GM23338 (cell line): ENCODE data around the gene ANO1. TPM values are rescaled to one million over a fixed set of nuclear protein-coding genes. Genes with fewer than 3 reads are reported as not detected.

Experiments used
- ATAC-seq: fragments of 200-7000 bp; cut with Tn5 transposase; 3 replicates; pipeline ENCODE4 v1.9.1; 2020
- DNase-seq: peaks from one replicate; pipeline ENCODE4 v3.0.0-alpha.2; 2015; ENCODE audit warnings: low spot score
- H2AFZ ChIP-seq: fragments of 200-600 bp; sonication (generic); 2 replicates; pipeline ENCODE4 v1.8.0; 2016; ENCODE audit warnings: antibody characterized with exemption, mild to moderate bottlenecking, moderate library complexity
- H3F3A ChIP-seq: fragments of 200-600 bp; sonication (generic); replicated peaks from 2 replicates; pipeline ENCODE4 v1.8.0; 2017; ENCODE audit warnings: antibody characterized with exemption, mixed run types, low read depth
- H3K27ac ChIP-seq: fragments of 200-600 bp; sonication (generic); 2 replicates; pipeline ENCODE4 v1.6.1; 2016; ENCODE audit warnings: low read depth
- H3K27me3 ChIP-seq: fragments of 200-600 bp; sonication (generic); 2 replicates; pipeline ENCODE4 v1.8.0; 2016; ENCODE audit warnings: mild to moderate bottlenecking, mixed run types, moderate library complexity; ENCODE audit not compliant: insufficient read depth
- H3K36me3 ChIP-seq: fragments of 200-600 bp; sonication (generic); 2 replicates; pipeline ENCODE4 v1.8.0; 2016; ENCODE audit warnings: mild to moderate bottlenecking; ENCODE audit not compliant: insufficient read depth
- H3K4me1 ChIP-seq: fragments of 200-600 bp; sonication (generic); 2 replicates; pipeline ENCODE4 v1.8.0; 2016; ENCODE audit warnings: mild to moderate bottlenecking, moderate library complexity; ENCODE audit not compliant: insufficient read depth
- H3K4me2 ChIP-seq: fragments of 200-600 bp; sonication (generic); 2 replicates; pipeline ENCODE4 v1.7.1; 2017; ENCODE audit warnings: mixed run types
- H3K4me3 ChIP-seq: fragments of 200-600 bp; sonication (generic); 2 replicates; pipeline ENCODE4 v1.6.1; 2016; ENCODE audit warnings: mixed run types
- H3K79me2 ChIP-seq: fragments of 200-600 bp; sonication (generic); replicated peaks from 2 replicates; pipeline ENCODE4 v1.8.0; 2017; ENCODE audit warnings: mild to moderate bottlenecking; ENCODE audit not compliant: insufficient read depth
- H3K9me2 ChIP-seq: fragments of 200-600 bp; sonication (generic); 2 replicates; pipeline ENCODE4 v1.8.0; 2017; ENCODE audit not compliant: insufficient read depth
- H4K20me1 ChIP-seq: fragments of 200-600 bp; sonication (generic); replicated peaks from 2 replicates; pipeline ENCODE4 v1.8.0; 2017; ENCODE audit warnings: mild to moderate bottlenecking; ENCODE audit not compliant: insufficient read depth
- H3K27ac Mint-ChIP-seq: 2 replicates; pipeline ENCODE4 v1.8.0; 2020; ENCODE audit warnings: inconsistent platforms, mild to moderate bottlenecking, moderate library complexity, mixed read lengths
- H3K27me3 Mint-ChIP-seq: 3 replicates; pipeline ENCODE4 v1.8.0; 2022; ENCODE audit warnings: low read depth, mild to moderate bottlenecking, moderate library complexity, mixed read lengths, inconsistent platforms; ENCODE audit not compliant: insufficient read depth, poor library complexity
- H3K36me3 Mint-ChIP-seq: 3 replicates; pipeline ENCODE4 v1.8.0; 2021; ENCODE audit warnings: low read depth, mild to moderate bottlenecking, inconsistent platforms, moderate library complexity, mixed read lengths
- H3K4me1 Mint-ChIP-seq: 3 replicates; pipeline ENCODE4 v1.8.0; 2020; ENCODE audit warnings: mild to moderate bottlenecking, inconsistent platforms, mixed read lengths
- H3K4me3 Mint-ChIP-seq: 3 replicates; pipeline ENCODE4 v1.8.0; 2021; ENCODE audit warnings: moderate library complexity, mild to moderate bottlenecking, inconsistent platforms, mixed read lengths
- H3K9me3 Mint-ChIP-seq: 3 replicates; pipeline ENCODE4 v1.8.0; 2020; ENCODE audit warnings: moderate library complexity, mild to moderate bottlenecking, inconsistent platforms, mixed read lengths
- CREB1 ChIP-seq: fragments of 250-450 bp; sonication (Bioruptor Pico); IDR thresholded peaks from 2 replicates; pipeline ENCODE4 v1.5.0; 2020; ENCODE audit warnings: low read depth, mild to moderate bottlenecking, moderate library complexity
- ETS1 ChIP-seq: IDR thresholded peaks from 2 replicates; pipeline ENCODE4 v1.6.1; 2016; ENCODE audit warnings: antibody characterized with exemption
- EZH2 ChIP-seq: fragments of 200-600 bp; sonication (generic); IDR thresholded peaks from one replicate; pipeline ENCODE4 v1.8.0; 2017; ENCODE audit warnings: antibody characterized with exemption, mild to moderate bottlenecking, low read depth; ENCODE audit not compliant: unreplicated experiment
- EZH2phosphoT487 ChIP-seq: fragments of 200-600 bp; sonication (generic); IDR thresholded peaks from one replicate; pipeline ENCODE4 v1.8.1; 2018; ENCODE audit warnings: antibody characterized with exemption; ENCODE audit not compliant: unreplicated experiment
- JUNB ChIP-seq: IDR thresholded peaks from one replicate; pipeline ENCODE4 v1.6.1; 2016; ENCODE audit warnings: antibody characterized with exemption; ENCODE audit not compliant: unreplicated experiment
- NANOG ChIP-seq: IDR thresholded peaks from 2 replicates; pipeline ENCODE4 v1.6.1; 2016; ENCODE audit warnings: antibody characterized with exemption, borderline replicate concordance
- POLR2AphosphoS5 ChIP-seq: IDR thresholded peaks from 2 replicates; pipeline ENCODE4 v1.6.1; 2016; ENCODE audit warnings: antibody characterized with exemption, low read depth
- STAT1 ChIP-seq: IDR thresholded peaks from one replicate; pipeline ENCODE4 v1.6.1; 2016; ENCODE audit warnings: antibody characterized with exemption; ENCODE audit not compliant: unreplicated experiment
- ZNF114 ChIP-seq: fragments of 250-450 bp; sonication (Bioruptor Pico); IDR thresholded peaks from 2 replicates; pipeline ENCODE4 v1.5.0; 2020; ENCODE audit warnings: mild to moderate bottlenecking, moderate library complexity
- ZNF331 ChIP-seq: fragments of 250-450 bp; sonication (Bioruptor Pico); IDR thresholded peaks from 2 replicates; pipeline ENCODE4 v1.5.0; 2020; ENCODE audit warnings: low read depth, mild to moderate bottlenecking, moderate library complexity
- ZNF462 ChIP-seq: fragments of 250-450 bp; sonication (Bioruptor Pico); IDR thresholded peaks from 2 replicates; pipeline ENCODE4 v1.5.0; 2020; ENCODE audit warnings: mild to moderate bottlenecking, moderate library complexity
- polyA plus RNA-seq: library from polyadenylated mRNA; unstranded; fragments of >200 nt; fragmentation: Nextera tagmentation; extraction: Ambion mirVana; gene quantifications from 2 replicates; pipeline ENCODE4 v1.2.1, GENCODE V29; 2016
- total RNA-seq: library from RNA; depleted of rRNA; stranded (reverse); fragments of >200 nt; shearing (Covaris generic); gene quantifications from 2 replicates; pipeline ENCODE4 v1.2.3, GENCODE V29; 2014
- TF ChIP-seq, protein P1 (sequence below): IDR thresholded peaks from one replicate; pipeline ENCODE4 v1.6.1; 2018; ENCODE audit warnings: antibody characterized with exemption; ENCODE audit not compliant: unreplicated experiment
- TF ChIP-seq, protein P2 (sequence below), 2 experiments: fragments of 200-600 bp in 1 of 2; sonication (generic) in 1 of 2; conservative IDR thresholded peaks; 2 replicates each; pipeline versions ENCODE4 v1.5.1 to v1.6.1; 2016 to 2017; ENCODE audit warnings: antibody characterized with exemption in 2 of 2, low read depth in 2 of 2, mild to moderate bottlenecking in 2 of 2, moderate library complexity in 1 of 2

Gene ANO1
- total and polyA plus RNA-seq, 2 experiments from 2014 or later, result 1.4 to 3.4 TPM

DNA sequence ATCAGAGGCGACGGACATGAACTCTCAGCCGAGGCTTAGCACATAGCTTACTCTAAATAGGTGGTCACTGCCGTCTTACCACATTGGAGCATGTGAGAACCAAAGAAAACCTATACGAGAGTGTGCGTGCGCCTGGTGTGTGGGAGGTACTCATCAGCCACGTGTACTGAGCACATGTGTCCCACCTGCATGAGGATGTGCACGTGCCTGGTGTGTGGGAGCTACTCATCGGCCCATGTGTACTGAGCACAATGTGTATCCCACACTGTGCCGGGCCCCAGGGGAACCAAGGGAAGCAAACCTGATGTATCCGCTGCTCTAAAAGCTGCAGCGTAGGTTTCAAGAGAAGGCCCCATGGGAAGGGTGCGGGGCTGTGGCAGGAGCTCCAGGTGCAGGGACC is 56.4 kb downstream of the ANO1 start:
- no peak for TF ChIP-seq ZNF331
- no peak for TF ChIP-seq ZNF462 (CRISPR knock-in tag)
- no peak for TF ChIP-seq EZH2
- TF ChIP-seq ZNF114, result no peak
- TF ChIP-seq POLR2AphosphoS5, result no peak
- TF ChIP-seq JUNB, result no peak
- TF ChIP-seq, protein P1, sequence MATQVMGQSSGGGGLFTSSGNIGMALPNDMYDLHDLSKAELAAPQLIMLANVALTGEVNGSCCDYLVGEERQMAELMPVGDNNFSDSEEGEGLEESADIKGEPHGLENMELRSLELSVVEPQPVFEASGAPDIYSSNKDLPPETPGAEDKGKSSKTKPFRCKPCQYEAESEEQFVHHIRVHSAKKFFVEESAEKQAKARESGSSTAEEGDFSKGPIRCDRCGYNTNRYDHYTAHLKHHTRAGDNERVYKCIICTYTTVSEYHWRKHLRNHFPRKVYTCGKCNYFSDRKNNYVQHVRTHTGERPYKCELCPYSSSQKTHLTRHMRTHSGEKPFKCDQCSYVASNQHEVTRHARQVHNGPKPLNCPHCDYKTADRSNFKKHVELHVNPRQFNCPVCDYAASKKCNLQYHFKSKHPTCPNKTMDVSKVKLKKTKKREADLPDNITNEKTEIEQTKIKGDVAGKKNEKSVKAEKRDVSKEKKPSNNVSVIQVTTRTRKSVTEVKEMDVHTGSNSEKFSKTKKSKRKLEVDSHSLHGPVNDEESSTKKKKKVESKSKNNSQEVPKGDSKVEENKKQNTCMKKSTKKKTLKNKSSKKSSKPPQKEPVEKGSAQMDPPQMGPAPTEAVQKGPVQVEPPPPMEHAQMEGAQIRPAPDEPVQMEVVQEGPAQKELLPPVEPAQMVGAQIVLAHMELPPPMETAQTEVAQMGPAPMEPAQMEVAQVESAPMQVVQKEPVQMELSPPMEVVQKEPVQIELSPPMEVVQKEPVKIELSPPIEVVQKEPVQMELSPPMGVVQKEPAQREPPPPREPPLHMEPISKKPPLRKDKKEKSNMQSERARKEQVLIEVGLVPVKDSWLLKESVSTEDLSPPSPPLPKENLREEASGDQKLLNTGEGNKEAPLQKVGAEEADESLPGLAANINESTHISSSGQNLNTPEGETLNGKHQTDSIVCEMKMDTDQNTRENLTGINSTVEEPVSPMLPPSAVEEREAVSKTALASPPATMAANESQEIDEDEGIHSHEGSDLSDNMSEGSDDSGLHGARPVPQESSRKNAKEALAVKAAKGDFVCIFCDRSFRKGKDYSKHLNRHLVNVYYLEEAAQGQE, result no peak
- TF ChIP-seq EZH2phosphoT487, result no peak
- no peak for TF ChIP-seq STAT1
- TF ChIP-seq CREB1, result no peak
- TF ChIP-seq ETS1, result no peak
- TF ChIP-seq NANOG, result no peak
- TF ChIP-seq, protein P2, sequence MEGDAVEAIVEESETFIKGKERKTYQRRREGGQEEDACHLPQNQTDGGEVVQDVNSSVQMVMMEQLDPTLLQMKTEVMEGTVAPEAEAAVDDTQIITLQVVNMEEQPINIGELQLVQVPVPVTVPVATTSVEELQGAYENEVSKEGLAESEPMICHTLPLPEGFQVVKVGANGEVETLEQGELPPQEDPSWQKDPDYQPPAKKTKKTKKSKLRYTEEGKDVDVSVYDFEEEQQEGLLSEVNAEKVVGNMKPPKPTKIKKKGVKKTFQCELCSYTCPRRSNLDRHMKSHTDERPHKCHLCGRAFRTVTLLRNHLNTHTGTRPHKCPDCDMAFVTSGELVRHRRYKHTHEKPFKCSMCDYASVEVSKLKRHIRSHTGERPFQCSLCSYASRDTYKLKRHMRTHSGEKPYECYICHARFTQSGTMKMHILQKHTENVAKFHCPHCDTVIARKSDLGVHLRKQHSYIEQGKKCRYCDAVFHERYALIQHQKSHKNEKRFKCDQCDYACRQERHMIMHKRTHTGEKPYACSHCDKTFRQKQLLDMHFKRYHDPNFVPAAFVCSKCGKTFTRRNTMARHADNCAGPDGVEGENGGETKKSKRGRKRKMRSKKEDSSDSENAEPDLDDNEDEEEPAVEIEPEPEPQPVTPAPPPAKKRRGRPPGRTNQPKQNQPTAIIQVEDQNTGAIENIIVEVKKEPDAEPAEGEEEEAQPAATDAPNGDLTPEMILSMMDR (conservative IDR thresholded peaks at IDR 0.05; ENCODE audit: low read depth in 2 of 2), result no peak
- no peaks in the 10 kb centered on the region for H3K36me3 Mint-ChIP-seq
- H3K9me2 ChIP-seq, result no peaks in the 10 kb centered on the region
- H3K4me2 ChIP-seq, result no peak overlapping the region
- H2AFZ ChIP-seq, result no peak overlapping the region
- H3F3A ChIP-seq, result no peaks in the 10 kb centered on the region
- H3K4me1 ChIP-seq, result peaks cover 3% of the 10 kb centered on the region; the same call in 1 of the 2 replicates
- H3K9me3 Mint-ChIP-seq, result no peaks in the 10 kb centered on the region
- no peak overlapping the region for H3K27ac Mint-ChIP-seq
- H3K4me1 Mint-ChIP-seq, result peaks cover 4% of the 10 kb centered on the region
- no peak overlapping the region for H3K4me3 ChIP-seq
- no peaks in the 10 kb centered on the region for H3K36me3 ChIP-seq
- H3K27ac ChIP-seq, result no peak overlapping the region
- peaks cover 6% of the 10 kb centered on the region for H3K27me3 Mint-ChIP-seq
- no peaks in the 10 kb centered on the region for H3K79me2 ChIP-seq
- DNase-seq (no peak), ATAC-seq (no peak)
- H3K4me3 Mint-ChIP-seq, result no peak overlapping the region
- no peaks in the 10 kb centered on the region for H4K20me1 ChIP-seq
- H3K27me3 ChIP-seq, result no peaks in the 10 kb centered on the region
